Body of pancreas (tissue), 4 donors: Measurements from ENCODE around the gene KCNF1. TPM values are rescaled to one million over a fixed set of nuclear protein-coding genes. Genes with fewer than 3 reads are reported as not detected.

Experiments
- ATAC-seq: fragments of 150-250 bp; one replicate; pipeline ENCODE4 v1.9.1; 2016
- DNase-seq, 4 donors: peaks; one replicate each; pipeline ENCODE4 v3.0.0-alpha.2; 2019
- H3K27ac ChIP-seq, 4 donors: fragments of 200-600 bp; sonication (generic); 1 replicate in 3 of 4; 2 replicates in 1 of 4; pipeline versions ENCODE4 v1.5.1 to v1.6.1; 2016 to 2019; ENCODE audit warnings: mild to moderate bottlenecking in 1 of 4, mixed read lengths in 1 of 4, moderate library complexity in 1 of 4
- H3K27me3 ChIP-seq, 2 donors: fragments of 200-600 bp; sonication (generic); one replicate each; pipeline ENCODE4 v1.6.0; 2016; ENCODE audit warnings: mild to moderate bottlenecking in 1 of 2
- H3K36me3 ChIP-seq, 2 donors: fragments of 200-600 bp; sonication (generic); replicated peaks in 1 of 2; 2 replicates each; pipeline ENCODE4 v1.5.1; 2016; ENCODE audit warnings: low read depth in 2 of 2; ENCODE audit not compliant: insufficient read depth in 1 of 2
- H3K4me1 ChIP-seq: fragments of 200-600 bp; sonication (generic); one replicate; pipeline ENCODE4 v1.6.0; 2016
- H3K4me3 ChIP-seq, 2 donors: fragments of 200-600 bp; sonication (generic); 1 replicate in 1 of 2; 2 replicates in 1 of 2; pipeline ENCODE4 v1.5.1; 2016 to 2019
- H3K9me3 ChIP-seq, 3 donors: fragments of 200-600 bp; sonication (generic); 1 replicate in 2 of 3; 2 replicates in 1 of 3; pipeline ENCODE4 v1.5.1; 2016
- POLR2A ChIP-seq, 3 donors: fragments of 450-650 bp; IDR thresholded peaks; one replicate each; pipeline ENCODE4 v1.6.1; 2016; ENCODE audit warnings: antibody characterized with exemption in 3 of 3, mild to moderate bottlenecking in 2 of 3
- WGBS, 2 donors: methylation state at CpG; one replicate each; pipeline ENCODE4 v1.1.5; 2017; 5-methylcytosine and 5-hydroxymethylcytosine counted together
- intact Hi-C: fragments of 100-400 bp; cut with DNase I; formaldehyde crosslinking; loops from one replicate; pipeline ENCODE4 v1.15.1; 2023
- total RNA-seq, 2 donors: library from RNA; depleted of rRNA; stranded (reverse); fragments of >200 nt; gene quantifications; one replicate each; pipeline ENCODE4 v1.1.0, GENCODE V29; 2016
- TF ChIP-seq, protein P1 (sequence below), 7 experiments: fragments of 450-650 bp in 4 of 7; fragments of 200-600 bp in 3 of 7; sonication (generic) in 3 of 7; IDR thresholded peaks; one replicate each; pipeline ENCODE4 v1.5.1; 2016 to 2019; ENCODE audit warnings: antibody characterized with exemption in 7 of 7

Gene KCNF1
- total RNA-seq, 2 donors from 2014 or later = 5.3 TPM; not detected in 1

DNA sequence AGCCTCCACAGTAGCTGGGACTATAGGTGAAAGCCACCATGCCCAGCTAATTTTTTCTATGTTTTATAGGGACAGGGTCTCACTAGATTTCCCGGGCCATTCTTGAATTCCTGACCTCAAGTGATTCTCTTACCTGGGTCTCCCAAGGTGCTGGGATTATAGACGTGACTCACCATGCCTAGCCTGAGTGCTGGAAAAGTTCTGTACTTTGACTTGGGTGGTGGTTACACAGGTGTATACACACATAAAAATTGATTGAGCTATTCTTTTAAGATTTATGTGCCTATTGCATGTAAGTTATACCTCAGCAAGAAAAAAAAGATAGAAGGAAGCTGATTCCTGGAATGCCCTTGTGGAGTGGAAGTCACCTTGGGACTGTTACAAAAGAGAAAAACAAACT lies 34.8 kb upstream of the KCNF1 start:
- DNase-seq = no peak
- no peak for ATAC-seq
- no peak overlapping the region for H3K4me3 ChIP-seq
- no peak overlapping the region for H3K27ac ChIP-seq
- H3K27me3 ChIP-seq = no peaks in the 10 kb centered on the region
- no peaks in the 10 kb centered on the region for H3K36me3 ChIP-seq
- intact Hi-C loops = no loop called here
- no peaks in the 10 kb centered on the region for H3K9me3 ChIP-seq
- WGBS, 2 donors = 73 to 90% methylated on average over 2 of the region's 2 CpGs
- H3K4me1 ChIP-seq = no peaks in the 10 kb centered on the region
- TF ChIP-seq, protein P1, sequence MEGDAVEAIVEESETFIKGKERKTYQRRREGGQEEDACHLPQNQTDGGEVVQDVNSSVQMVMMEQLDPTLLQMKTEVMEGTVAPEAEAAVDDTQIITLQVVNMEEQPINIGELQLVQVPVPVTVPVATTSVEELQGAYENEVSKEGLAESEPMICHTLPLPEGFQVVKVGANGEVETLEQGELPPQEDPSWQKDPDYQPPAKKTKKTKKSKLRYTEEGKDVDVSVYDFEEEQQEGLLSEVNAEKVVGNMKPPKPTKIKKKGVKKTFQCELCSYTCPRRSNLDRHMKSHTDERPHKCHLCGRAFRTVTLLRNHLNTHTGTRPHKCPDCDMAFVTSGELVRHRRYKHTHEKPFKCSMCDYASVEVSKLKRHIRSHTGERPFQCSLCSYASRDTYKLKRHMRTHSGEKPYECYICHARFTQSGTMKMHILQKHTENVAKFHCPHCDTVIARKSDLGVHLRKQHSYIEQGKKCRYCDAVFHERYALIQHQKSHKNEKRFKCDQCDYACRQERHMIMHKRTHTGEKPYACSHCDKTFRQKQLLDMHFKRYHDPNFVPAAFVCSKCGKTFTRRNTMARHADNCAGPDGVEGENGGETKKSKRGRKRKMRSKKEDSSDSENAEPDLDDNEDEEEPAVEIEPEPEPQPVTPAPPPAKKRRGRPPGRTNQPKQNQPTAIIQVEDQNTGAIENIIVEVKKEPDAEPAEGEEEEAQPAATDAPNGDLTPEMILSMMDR (IDR thresholded peaks at IDR 0.05) = no peak
- no peak for TF ChIP-seq POLR2A (IDR thresholded peaks at IDR 0.05)

DNA sequence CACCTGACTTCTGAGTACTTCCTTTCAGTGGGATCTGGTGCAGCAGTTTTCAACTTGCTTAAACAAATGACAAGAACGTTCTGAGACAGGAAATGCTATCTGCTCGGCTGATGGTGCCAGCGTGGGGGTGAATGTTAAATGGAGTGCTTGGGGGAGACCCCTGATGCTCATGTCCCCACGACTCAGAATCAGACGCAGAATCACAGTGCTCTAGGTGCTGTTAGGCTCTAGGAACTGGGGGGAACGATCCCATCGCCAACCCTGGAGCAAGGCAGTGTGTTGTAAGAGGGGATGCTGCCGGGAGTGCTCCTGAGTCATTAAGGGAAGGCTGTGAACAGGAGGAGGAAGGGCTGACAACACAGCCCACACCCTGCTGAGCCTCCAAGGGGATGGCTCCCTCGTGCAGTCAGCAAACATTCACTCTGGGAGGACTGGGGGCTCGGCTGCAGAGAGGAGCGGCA lies 34.1 kb upstream of the KCNF1 start:
- Histone ChIP-seq H3K27me3 (no peaks in the 10 kb centered on the region), H3K9me3 (no peaks in the 10 kb centered on the region), H3K4me1 (no peaks in the 10 kb centered on the region), H3K36me3 (no peaks in the 10 kb centered on the region), H3K4me3 (no peak overlapping the region), H3K27ac (no peak overlapping the region)
- DNase-seq (no peak), ATAC-seq (no peak)
- intact Hi-C loops = no loop called here
- 39 to 42% methylated on average over 9 to 11 of the region's 11 CpGs for WGBS, 2 donors
- no peak for TF ChIP-seq POLR2A (IDR thresholded peaks at IDR 0.05)
- TF ChIP-seq, protein P1 (IDR thresholded peaks at IDR 0.05) = no peak

DNA sequence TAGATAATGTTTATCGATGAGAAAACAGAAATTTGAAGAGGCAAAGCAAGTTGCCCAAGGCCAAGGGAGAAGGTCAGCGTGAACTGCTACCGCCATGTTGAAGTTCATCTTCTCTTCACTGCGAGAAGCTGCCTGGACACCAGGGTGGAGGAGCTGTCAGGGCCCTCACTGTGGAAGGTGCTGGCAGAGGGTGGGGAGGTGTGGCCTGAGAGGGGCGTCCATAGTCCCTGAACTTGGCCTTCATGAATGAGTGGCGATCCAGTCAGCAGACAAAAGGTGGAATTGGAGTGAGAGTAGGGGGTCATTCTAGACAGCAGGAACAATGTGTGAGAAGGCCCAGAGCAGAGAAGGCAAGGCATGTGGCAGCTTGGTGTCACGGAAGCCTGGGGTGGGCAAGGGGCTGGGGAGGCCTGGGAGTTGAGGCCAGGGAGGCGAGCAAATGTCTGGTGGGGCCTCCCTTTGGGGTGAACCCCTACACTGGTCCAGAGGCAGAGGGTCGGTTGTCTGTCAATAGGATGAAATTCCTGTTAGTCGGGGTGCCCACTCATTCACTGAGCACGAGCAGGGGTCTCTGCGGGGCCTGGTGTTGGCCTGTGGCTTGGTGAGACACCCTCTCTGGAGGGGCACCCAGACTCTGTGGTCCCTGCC lies 33.3 kb upstream of the KCNF1 start:
- Histone ChIP-seq H3K4me3 (no peak overlapping the region), H3K27me3 (no peaks in the 10 kb centered on the region), H3K36me3 (no peaks in the 10 kb centered on the region), H3K4me1 (no peaks in the 10 kb centered on the region), H3K9me3 (no peaks in the 10 kb centered on the region), H3K27ac (no peak overlapping the region)
- DNase-seq = no peak
- WGBS, 2 donors = 83 to 84% methylated on average over 11 to 12 of the region's 12 CpGs
- intact Hi-C loops = no loop called here
- TF ChIP-seq, protein P1 (IDR thresholded peaks at IDR 0.05) = no peak
- TF ChIP-seq POLR2A (IDR thresholded peaks at IDR 0.05) = no peak
- no peak for ATAC-seq

DNA sequence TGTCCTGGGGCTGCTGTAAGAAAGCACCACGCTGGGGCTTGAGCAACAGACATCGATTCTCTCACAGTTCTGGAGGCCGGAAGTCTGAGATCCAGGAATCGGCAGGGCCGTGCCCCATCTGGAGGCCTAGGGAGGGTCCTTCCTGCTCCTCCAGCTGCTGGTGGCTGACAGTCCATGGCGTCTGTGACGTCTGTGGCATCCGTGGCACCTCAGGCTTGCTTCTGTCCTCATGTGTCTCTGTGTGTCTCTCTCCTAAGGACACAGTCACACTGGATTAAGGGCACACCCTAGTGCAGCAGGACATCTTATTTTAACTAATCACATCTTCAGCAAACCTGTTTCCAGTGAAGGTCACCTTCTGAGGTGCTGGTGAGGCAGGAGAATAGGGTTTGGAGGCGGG lies 32.6 kb upstream of the KCNF1 start:
- peaks cover 7% of the 10 kb centered on the region for H3K4me1 ChIP-seq
- intact Hi-C loops = no loop called here
- WGBS, 2 donors = 69 to 72% methylated on average over 9 of the region's 9 CpGs
- TF ChIP-seq POLR2A (IDR thresholded peaks at IDR 0.05) = no peak
- TF ChIP-seq, protein P1 (IDR thresholded peaks at IDR 0.05) = no peak
- no peaks in the 10 kb centered on the region for H3K9me3 ChIP-seq
- no peaks in the 10 kb centered on the region for H3K36me3 ChIP-seq
- DNase-seq (no peak), ATAC-seq (no peak)
- no peak overlapping the region for H3K27ac ChIP-seq
- H3K4me3 ChIP-seq = no peak overlapping the region
- no peaks in the 10 kb centered on the region for H3K27me3 ChIP-seq
